OCI-LY7 (cell line): ENCODE measurements around the gene CD22.

Experiments used
- CTCF ChIP-seq: fragments of 200-600 bp; sonication (generic); conservative IDR thresholded peaks from 2 replicates; pipeline ENCODE4 v1.5.1; 2014; ENCODE audit warnings: mild to moderate bottlenecking, antibody characterized with exemption, low read length, moderate library complexity, mixed read lengths
- EZH2phosphoT487 ChIP-seq: fragments of 200-600 bp; sonication (generic); IDR thresholded peaks from 2 replicates; pipeline ENCODE4 v1.6.1; 2018; ENCODE audit warnings: low read depth, borderline replicate concordance, mild to moderate bottlenecking, mixed run types, antibody characterized with exemption, low read length, moderate library complexity, mixed read lengths

DNA sequence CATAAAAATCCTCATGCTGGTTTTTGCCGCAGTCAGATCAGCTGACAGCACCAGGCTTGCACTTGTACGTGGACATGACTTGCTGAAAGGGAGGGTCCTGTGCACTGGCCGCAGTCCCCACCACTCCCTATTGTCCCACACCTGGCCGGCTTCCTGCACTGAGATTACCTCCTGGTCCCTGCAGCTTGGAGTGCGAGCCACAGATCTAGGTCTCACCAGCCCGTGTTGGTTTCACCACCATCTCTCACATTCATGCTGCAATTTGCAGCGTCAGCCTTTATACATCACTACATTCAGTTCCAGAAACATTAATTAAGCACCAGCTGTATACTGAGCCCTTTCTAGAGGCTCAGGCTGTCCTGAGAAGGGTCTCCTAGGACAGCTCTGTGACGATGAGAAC is 15.0 kb upstream of the CD22 start:
- TF ChIP-seq CTCF = no peak
- no peak for TF ChIP-seq EZH2phosphoT487
